ENCODE measurements around the gene SLC7A6OS. TPM values are rescaled to one million over a fixed set of nuclear protein-coding genes. Genes with fewer than 3 reads are reported as not detected.

Gene SLC7A6OS
- total and polyA plus RNA-seq, 4 experiments from 2014 or later = 22.4 to 55.8 (median 38.6) TPM

- Histone ChIP-seq H3K36me3 (ENCODE audit: insufficient read depth, low read length) (peaks cover 15% of the 10 kb centered on the region), H3K27ac (ENCODE audit: low read depth, low read length) (no peak overlapping the region), H3K4me3 (ENCODE audit: low read length in 2 of 2) (no peak overlapping the region), H3K9me3 (ENCODE audit: control insufficient read depth in 1 of 2, low read length in 2 of 2) (no peaks in the 10 kb centered on the region), H3K4me1 (ENCODE audit: insufficient read depth, low read length) (peaks cover 5% of the 10 kb centered on the region), H3K27me3 (ENCODE audit: insufficient read depth, low read length) (no peaks in the 10 kb centered on the region)
- Mint-ChIP-seq H3K4me3 (no peak overlapping the region), H3K36me3 (peaks cover 19 to 38% of the 10 kb centered on the region in 2 donors), H3K4me1 (peaks cover 0 to 8% (median 2%) of the 10 kb centered on the region in 4 donors), H3K9me3 (no peaks in the 10 kb centered on the region), H3K27me3 (no peaks in the 10 kb centered on the region), H3K27ac (no peak overlapping the region)
- intact Hi-C loops (cut with micrococcal nuclease) = no loop called here
- ChIA-PET CTCF (ENCODE audit: partially characterized antibody) (interaction anchor here (0.7 to 6.8 kb wide), 5 partner anchors 9 to 77 kb away, joined by 3 to 41 read pairs (median 8); partner anchors contain the start of genes PRMT7, SLC7A6 and SLC7A6OS), POLR2A (ENCODE audit: partially characterized antibody) (no interaction called here)
- no peak for DNase-seq
Measured at GRCh38 chr16:68251832-68252231, 58.9 kb downstream of the SLC7A6OS start.

DNA sequence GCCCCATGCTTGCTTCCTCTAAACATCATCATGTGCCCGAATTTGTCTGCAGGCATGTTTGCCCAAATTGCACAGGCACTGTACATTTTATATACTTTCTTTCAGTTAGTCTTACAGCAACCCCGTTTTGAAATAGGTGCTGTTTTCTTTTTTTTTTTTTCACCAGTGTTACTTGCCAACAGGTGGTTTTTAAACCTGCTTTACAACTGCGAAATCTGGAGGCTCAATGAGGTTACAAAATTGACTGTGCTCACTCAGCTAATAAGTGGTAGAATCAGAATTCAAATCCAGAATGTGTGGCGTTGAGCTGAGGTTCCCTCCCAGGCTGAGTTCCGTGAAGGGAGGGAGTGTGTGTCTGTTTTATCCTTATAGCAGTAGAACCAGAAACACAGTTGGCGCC lies 59.8 kb downstream of the SLC7A6OS start:
- ChIA-PET CTCF (ENCODE audit: partially characterized antibody) (interaction anchor here (0.7 to 6.8 kb wide), 5 partner anchors 10 to 77 kb away, joined by 3 to 41 read pairs (median 8); partner anchors contain the start of genes PRMT7, SLC7A6 and SLC7A6OS), POLR2A (ENCODE audit: partially characterized antibody) (no interaction called here)
- H3K27ac ChIP-seq (ENCODE audit: low read depth, low read length) = no peak overlapping the region
- intact Hi-C loops (cut with micrococcal nuclease) = no loop called here
- Mint-ChIP-seq H3K4me3 (no peak overlapping the region), H3K4me1 (peaks cover 6 to 16% (median 9%) of the 10 kb centered on the region in 4 donors), H3K36me3 (peaks cover 15 to 34% of the 10 kb centered on the region in 2 donors), H3K27me3 (no peaks in the 10 kb centered on the region), H3K9me3 (no peaks in the 10 kb centered on the region), H3K27ac (peak overlapping the region in 1 of 7 donors; percentile 55)
- H3K4me3 ChIP-seq (ENCODE audit: low read length in 2 of 2) = no peak overlapping the region
- H3K9me3 ChIP-seq (ENCODE audit: control insufficient read depth in 1 of 2, low read length in 2 of 2) = no peaks in the 10 kb centered on the region
- H3K36me3 ChIP-seq (ENCODE audit: insufficient read depth, low read length) = peaks cover 15% of the 10 kb centered on the region
- H3K4me1 ChIP-seq (ENCODE audit: insufficient read depth, low read length) = peaks cover 14% of the 10 kb centered on the region
- H3K27me3 ChIP-seq (ENCODE audit: insufficient read depth, low read length) = no peaks in the 10 kb centered on the region
- DNase-seq = no peak

DNA sequence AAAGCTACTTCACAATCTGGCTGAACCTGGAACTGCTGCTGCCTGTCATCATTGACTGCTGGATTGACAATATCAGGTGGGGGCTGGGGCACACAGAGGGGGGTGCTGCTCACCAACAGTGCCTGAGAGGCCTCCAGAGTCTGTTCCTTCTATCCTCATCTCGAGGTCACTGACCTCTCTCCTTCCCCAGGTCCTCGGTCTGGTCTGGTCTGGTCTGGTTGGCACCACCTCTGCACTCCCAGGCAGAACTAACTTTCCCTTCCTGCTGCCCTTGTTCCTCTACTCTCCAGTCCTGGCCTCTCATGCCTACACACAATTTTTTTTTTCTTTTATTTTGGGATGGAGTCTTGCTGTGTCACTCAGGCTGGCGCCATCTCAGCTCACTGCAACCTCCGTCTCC lies 61.4 kb downstream of the SLC7A6OS start:
- intact Hi-C loops (cut with micrococcal nuclease) = no loop called here

More for the DNA sequence above, 61.4 kb downstream of the SLC7A6OS start:
- DNase-seq = peak in 1 of 5 donors; percentile 12
- Histone ChIP-seq H3K4me1 (ENCODE audit: insufficient read depth, low read length) (peaks cover 23% of the 10 kb centered on the region), H3K36me3 (ENCODE audit: insufficient read depth, low read length) (peaks cover 8% of the 10 kb centered on the region), H3K27me3 (ENCODE audit: insufficient read depth, low read length) (no peaks in the 10 kb centered on the region), H3K4me3 (ENCODE audit: low read length in 2 of 2) (no peak overlapping the region), H3K27ac (ENCODE audit: low read depth, low read length) (no peak overlapping the region), H3K9me3 (ENCODE audit: control insufficient read depth in 1 of 2, low read length in 2 of 2) (no peaks in the 10 kb centered on the region)
- peaks cover 0 to 3% (median 0%) of the 10 kb centered on the region in 8 donors for H3K9me3 Mint-ChIP-seq
- POLR2A ChIA-PET (ENCODE audit: partially characterized antibody) = no interaction called here
- H3K4me3 Mint-ChIP-seq = peak overlapping the region in 2 of 8 donors; percentile 31 to 39
- CTCF ChIA-PET (ENCODE audit: partially characterized antibody) = interaction anchor here (1.7 to 2.0 kb wide), 2 partner anchors 62 to 79 kb away, joined by 4 read pairs; partner anchors contain the start of genes PRMT7 and SLC7A6OS
- no peaks in the 10 kb centered on the region for H3K27me3 Mint-ChIP-seq
- H3K4me1 Mint-ChIP-seq = peaks cover 16 to 28% (median 19%) of the 10 kb centered on the region in 4 donors
- peak overlapping the region in 1 of 7 donors; percentile 86 for H3K27ac Mint-ChIP-seq
- H3K36me3 Mint-ChIP-seq = peaks cover 10 to 29% of the 10 kb centered on the region in 2 donors

Other genes starting within 250 kb of the SLC7A6OS start
- 100 to 1,000 TPM; 127 to 134 TPM for gene NFATC3, start 225.6 kb downstream of the SLC7A6OS start, total RNA-seq
- gene NFATC3, start 225.6 kb downstream of the SLC7A6OS start, polyA plus RNA-seq = 10 to 100 TPM; 76.5 to 94.9 TPM
- gene ESRP2, start 74.8 kb downstream of the SLC7A6OS start, total RNA-seq = under 1 TPM; 0.14 to 0.26 TPM
- under 1 TPM in 1 of 2 donors, not detected in 1; 0.64 TPM for gene ESRP2, start 74.8 kb downstream of the SLC7A6OS start, polyA plus RNA-seq
- gene PLA2G15, start 65.6 kb downstream of the SLC7A6OS start, total RNA-seq = 10 to 100 TPM; 12.0 to 13.3 TPM
- 10 to 100 TPM in 1 of 2 donors, 1 to 10 TPM in 1; 6.6 to 10.8 TPM for gene PLA2G15, start 65.6 kb downstream of the SLC7A6OS start, polyA plus RNA-seq
- gene SLC7A6, start 46.4 kb downstream of the SLC7A6OS start, total RNA-seq = 100 to 1,000 TPM; 190 to 194 TPM
- 10 to 100 TPM; 14.4 to 21.1 TPM for gene SLC7A6, start 46.4 kb downstream of the SLC7A6OS start, polyA plus RNA-seq
- gene PRMT7, start 73 bp upstream of the SLC7A6OS start, total RNA-seq = 100 to 1,000 TPM in 1 of 2 experiments, 10 to 100 TPM in 1; 98.4 to 104 TPM
- gene PRMT7, start 73 bp upstream of the SLC7A6OS start, polyA plus RNA-seq = 10 to 100 TPM; 28.3 to 30.6 TPM
- 1 to 10 TPM in 1 of 2 experiments, under 1 TPM in 1; 0.75 to 3.1 TPM for gene SMPD3, start 137.6 kb upstream of the SLC7A6OS start, total RNA-seq
- under 1 TPM; 0.63 to 0.99 TPM for gene SMPD3, start 137.6 kb upstream of the SLC7A6OS start, polyA plus RNA-seq
- gene ZFP90, start 228.3 kb upstream of the SLC7A6OS start, total RNA-seq = 10 to 100 TPM; 53.6 to 55.3 TPM
- 10 to 100 TPM; 20.2 to 26.4 TPM for gene ZFP90, start 228.3 kb upstream of the SLC7A6OS start, polyA plus RNA-seq

All from CD4-positive, alpha-beta memory T cell (primary cell).